ENCODE measurements around the gene TOP3B.

TOP3B gene

DNA sequence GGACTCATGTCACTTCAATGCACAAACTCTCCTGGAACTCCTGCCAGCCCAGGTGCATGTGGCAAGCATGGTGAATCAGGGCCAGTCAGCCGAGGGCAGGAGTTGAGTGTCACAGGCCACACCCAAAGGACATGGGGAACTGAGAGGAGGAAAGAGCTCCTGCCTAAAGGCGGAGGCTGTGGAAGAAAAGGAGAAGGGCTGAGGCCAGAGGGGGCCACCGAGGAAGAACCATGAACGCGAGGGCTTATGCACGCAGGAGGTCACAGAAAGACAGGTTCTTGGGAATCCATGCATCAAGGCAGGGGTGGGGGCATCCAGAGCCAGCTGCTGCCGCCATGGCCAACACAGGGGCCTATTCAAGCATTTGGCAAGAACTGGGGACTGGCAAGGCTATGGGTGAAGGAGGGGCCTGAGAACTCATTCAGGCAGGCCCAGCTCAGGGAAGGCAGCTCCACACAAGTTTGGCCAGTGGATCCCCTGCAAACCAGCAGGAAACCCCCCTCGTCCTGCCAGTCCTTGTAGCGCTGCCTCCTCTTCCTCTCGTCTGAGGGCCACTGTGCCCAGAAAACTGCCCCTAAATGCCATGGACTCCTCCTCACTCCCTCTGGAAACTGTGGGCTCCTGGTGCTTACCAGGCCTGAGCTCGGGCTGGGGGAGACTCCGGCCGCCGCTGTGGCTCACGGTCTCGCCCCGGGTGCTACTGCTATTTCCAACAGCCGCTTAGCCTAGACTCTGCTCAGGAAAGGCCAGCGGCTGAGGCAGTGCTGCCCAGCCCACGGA lies 45.4 kb downstream of the TOP3B start:
- no CpG with 5 or more reads among the region's 20 CpGs for WGBS (ENCODE audit: extremely low coverage, insufficient coverage, insufficient read length)
- Histone ChIP-seq H3K4me2 (ENCODE audit: low read length) (peak overlapping the region; percentile 32), H2BK120ac (ENCODE audit: insufficient read depth, low read length, poor library complexity) (no peak overlapping the region), H4K12ac (ENCODE audit: low read depth, low read length) (peak overlapping the region; percentile 26), H3K4me1 (ENCODE audit: control insufficient read depth in 1 of 2, insufficient read depth in 2 of 2, low read length in 2 of 2) (peaks cover 5 to 6% of the 10 kb centered on the region in 2 experiments), H3K23ac (ENCODE audit: low read length) (no peak overlapping the region), H3K36me3 (ENCODE audit: control insufficient read depth in 1 of 2, insufficient read depth in 2 of 2, low read length in 2 of 2) (peaks cover 39 to 41% of the 10 kb centered on the region in 2 experiments), H2AK5ac (ENCODE audit: low read length) (no peak overlapping the region), H3K4me3 (ENCODE audit: low read depth, low read length) (no peak overlapping the region), H3K9me3 (ENCODE audit: insufficient read depth, low read depth, low read length) (peaks cover 2% of the 10 kb centered on the region), H4K91ac (ENCODE audit: low read depth, low read length) (no peak overlapping the region), H3K18ac (ENCODE audit: low read length) (peak overlapping the region; percentile 48), H3K79me1 (ENCODE audit: low read length) (peaks cover 4% of the 10 kb centered on the region), H3K14ac (ENCODE audit: low read length) (peak overlapping the region; percentile 9), H3K27me3 (ENCODE audit: insufficient read depth, low read length) (no peaks in the 10 kb centered on the region), H3K27ac (ENCODE audit: low read depth, low read length) (peak overlapping the region; percentile 20), H2AFZ (ENCODE audit: insufficient read depth, low read length, poor library complexity) (no peak overlapping the region), H3K4ac (ENCODE audit: low read depth, low read length) (no peak overlapping the region), H2BK5ac (ENCODE audit: low read depth, low read length, poor library complexity) (no peak overlapping the region), H4K8ac (ENCODE audit: low read depth, low read length) (peak overlapping the region; percentile 25), H3K79me2 (ENCODE audit: control insufficient read depth, insufficient read depth, low read length, poor library complexity) (peaks cover 3% of the 10 kb centered on the region), H3K9ac (ENCODE audit: low read length) (peak overlapping the region; percentile 20), H2BK12ac (ENCODE audit: low read length) (no peak overlapping the region)
- DNase-seq = peak; percentile 45 to 62

DNA sequence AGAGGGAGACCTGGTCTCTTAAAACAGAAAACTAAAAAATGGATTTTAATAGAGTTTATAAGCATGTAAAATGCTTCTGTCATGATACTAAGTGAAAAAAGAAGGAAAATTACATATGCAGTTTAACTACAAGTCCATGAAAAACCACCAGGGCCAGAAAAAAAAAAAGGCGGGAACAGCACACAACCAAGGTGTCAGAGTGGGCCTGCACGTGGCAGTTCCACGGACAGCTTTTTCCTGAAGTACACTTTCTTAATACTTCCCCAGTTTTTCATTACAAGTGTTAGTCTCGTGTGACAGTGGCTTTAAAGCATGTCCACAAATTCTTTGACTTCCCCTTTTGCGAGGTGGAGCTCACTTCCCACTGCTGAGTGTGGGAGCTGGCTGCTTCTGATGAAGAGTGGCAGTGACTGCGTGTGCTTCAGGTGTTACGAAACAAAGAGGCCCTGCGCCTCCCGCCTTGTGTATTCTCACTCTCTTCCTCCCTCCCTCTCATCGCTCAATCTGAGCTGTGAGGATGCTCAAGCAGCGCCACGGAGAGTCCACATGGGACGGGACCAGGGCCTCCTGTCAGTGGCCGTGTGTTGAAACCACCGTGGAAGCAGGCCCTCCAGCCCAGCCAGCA lies 46.3 kb downstream of the TOP3B start:
- Histone ChIP-seq H3K79me1 (ENCODE audit: low read length) (peaks cover 4% of the 10 kb centered on the region), H3K79me2 (ENCODE audit: control insufficient read depth, insufficient read depth, low read length, poor library complexity) (peaks cover 3% of the 10 kb centered on the region), H3K27ac (ENCODE audit: low read depth, low read length) (no peak overlapping the region), H3K36me3 (ENCODE audit: control insufficient read depth in 1 of 2, insufficient read depth in 2 of 2, low read length in 2 of 2) (peaks cover 41 to 42% of the 10 kb centered on the region in 2 experiments), H3K14ac (ENCODE audit: low read length) (no peak overlapping the region), H3K4me3 (ENCODE audit: low read depth, low read length) (no peak overlapping the region), H4K12ac (ENCODE audit: low read depth, low read length) (no peak overlapping the region), H4K8ac (ENCODE audit: low read depth, low read length) (no peak overlapping the region), H2BK120ac (ENCODE audit: insufficient read depth, low read length, poor library complexity) (no peak overlapping the region), H3K4me1 (ENCODE audit: control insufficient read depth in 1 of 2, insufficient read depth in 2 of 2, low read length in 2 of 2) (peaks cover 5 to 6% of the 10 kb centered on the region in 2 experiments), H2AK5ac (ENCODE audit: low read length) (no peak overlapping the region), H3K23ac (ENCODE audit: low read length) (no peak overlapping the region), H3K4ac (ENCODE audit: low read depth, low read length) (no peak overlapping the region), H2BK5ac (ENCODE audit: low read depth, low read length, poor library complexity) (no peak overlapping the region), H3K9me3 (ENCODE audit: insufficient read depth, low read depth, low read length) (peaks cover 2% of the 10 kb centered on the region), H2AFZ (ENCODE audit: insufficient read depth, low read length, poor library complexity) (no peak overlapping the region), H3K27me3 (ENCODE audit: insufficient read depth, low read length) (no peaks in the 10 kb centered on the region), H2BK12ac (ENCODE audit: low read length) (no peak overlapping the region), H3K4me2 (ENCODE audit: low read length) (no peak overlapping the region), H3K9ac (ENCODE audit: low read length) (no peak overlapping the region), H4K91ac (ENCODE audit: low read depth, low read length) (no peak overlapping the region), H3K18ac (ENCODE audit: low read length) (no peak overlapping the region)
- WGBS (ENCODE audit: extremely low coverage, insufficient coverage, insufficient read length) = no CpG with 5 or more reads among the region's 15 CpGs
- peak in 1 of 2 donors; percentile 35 for DNase-seq

DNA sequence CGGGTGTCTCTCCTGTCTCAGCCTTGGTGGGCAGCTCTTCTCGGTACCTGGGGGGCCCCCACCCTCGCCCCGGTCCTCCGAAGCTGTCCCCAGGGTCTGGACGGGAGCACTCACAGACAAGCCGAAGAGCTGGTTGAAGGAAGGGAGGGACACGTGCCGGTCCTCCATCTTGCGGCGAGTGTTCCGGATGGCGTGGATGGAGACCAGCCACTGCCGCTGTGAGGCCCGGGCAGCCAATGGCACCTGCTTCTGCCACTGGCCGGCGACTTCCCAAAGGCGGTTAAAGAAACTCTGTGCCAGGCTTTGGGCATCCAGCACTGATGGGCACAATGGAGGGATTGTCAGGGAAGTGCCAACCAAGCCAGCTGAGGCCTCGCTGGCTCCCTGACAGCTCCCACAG lies 48.7 kb downstream of the TOP3B start:
- Histone ChIP-seq H3K4me3 (ENCODE audit: low read depth, low read length) (no peak overlapping the region), H3K18ac (ENCODE audit: low read length) (no peak overlapping the region), H3K79me2 (ENCODE audit: control insufficient read depth, insufficient read depth, low read length, poor library complexity) (peaks cover 3% of the 10 kb centered on the region), H2AK5ac (ENCODE audit: low read length) (no peak overlapping the region), H3K4me2 (ENCODE audit: low read length) (no peak overlapping the region), H2BK120ac (ENCODE audit: insufficient read depth, low read length, poor library complexity) (no peak overlapping the region), H3K9me3 (ENCODE audit: insufficient read depth, low read depth, low read length) (peaks cover 2% of the 10 kb centered on the region), H4K12ac (ENCODE audit: low read depth, low read length) (no peak overlapping the region), H3K27me3 (ENCODE audit: insufficient read depth, low read length) (no peaks in the 10 kb centered on the region), H3K4me1 (ENCODE audit: control insufficient read depth in 1 of 2, insufficient read depth in 2 of 2, low read length in 2 of 2) (peaks cover 5 to 6% of the 10 kb centered on the region in 2 experiments), H3K27ac (ENCODE audit: low read depth, low read length) (no peak overlapping the region), H3K9ac (ENCODE audit: low read length) (no peak overlapping the region), H2BK5ac (ENCODE audit: low read depth, low read length, poor library complexity) (no peak overlapping the region), H4K91ac (ENCODE audit: low read depth, low read length) (no peak overlapping the region), H3K23ac (ENCODE audit: low read length) (no peak overlapping the region), H3K14ac (ENCODE audit: low read length) (no peak overlapping the region), H2AFZ (ENCODE audit: insufficient read depth, low read length, poor library complexity) (no peak overlapping the region), H3K36me3 (ENCODE audit: control insufficient read depth in 1 of 2, insufficient read depth in 2 of 2, low read length in 2 of 2) (peaks cover 47 to 55% of the 10 kb centered on the region in 2 experiments), H4K8ac (ENCODE audit: low read depth, low read length) (no peak overlapping the region), H3K79me1 (ENCODE audit: low read length) (peaks cover 4% of the 10 kb centered on the region), H3K4ac (ENCODE audit: low read depth, low read length) (no peak overlapping the region), H2BK12ac (ENCODE audit: low read length) (no peak overlapping the region)
- no CpG with 5 or more reads among the region's 19 CpGs for WGBS (ENCODE audit: extremely low coverage, insufficient coverage, insufficient read length)
- no peak for DNase-seq

- Histone ChIP-seq H2AK5ac (ENCODE audit: low read length) (no peak overlapping the region), H3K79me2 (ENCODE audit: control insufficient read depth, insufficient read depth, low read length, poor library complexity) (peaks cover 3% of the 10 kb centered on the region), H3K79me1 (ENCODE audit: low read length) (peaks cover 4% of the 10 kb centered on the region), H3K27me3 (ENCODE audit: insufficient read depth, low read length) (no peaks in the 10 kb centered on the region), H2BK5ac (ENCODE audit: low read depth, low read length, poor library complexity) (no peak overlapping the region), H3K9me3 (ENCODE audit: insufficient read depth, low read depth, low read length) (peaks cover 2% of the 10 kb centered on the region), H3K4me1 (ENCODE audit: control insufficient read depth in 1 of 2, insufficient read depth in 2 of 2, low read length in 2 of 2) (peaks cover 5 to 6% of the 10 kb centered on the region in 2 experiments), H3K27ac (ENCODE audit: low read depth, low read length) (no peak overlapping the region), H3K23ac (ENCODE audit: low read length) (no peak overlapping the region), H3K4me2 (ENCODE audit: low read length) (no peak overlapping the region), H3K4me3 (ENCODE audit: low read depth, low read length) (no peak overlapping the region), H4K91ac (ENCODE audit: low read depth, low read length) (no peak overlapping the region), H4K8ac (ENCODE audit: low read depth, low read length) (no peak overlapping the region), H2BK120ac (ENCODE audit: insufficient read depth, low read length, poor library complexity) (no peak overlapping the region), H2BK12ac (ENCODE audit: low read length) (no peak overlapping the region), H2AFZ (ENCODE audit: insufficient read depth, low read length, poor library complexity) (no peak overlapping the region), H3K18ac (ENCODE audit: low read length) (no peak overlapping the region), H4K12ac (ENCODE audit: low read depth, low read length) (no peak overlapping the region), H3K36me3 (ENCODE audit: control insufficient read depth in 1 of 2, insufficient read depth in 2 of 2, low read length in 2 of 2) (peaks cover 48 to 59% of the 10 kb centered on the region in 2 experiments), H3K9ac (ENCODE audit: low read length) (no peak overlapping the region), H3K4ac (ENCODE audit: low read depth, low read length) (no peak overlapping the region), H3K14ac (ENCODE audit: low read length) (no peak overlapping the region)
- no CpG with 5 or more reads among the region's 23 CpGs for WGBS (ENCODE audit: extremely low coverage, insufficient coverage, insufficient read length)
- no peak for DNase-seq
Observed at GRCh38 chr22:21933413-21933812, 49.2 kb downstream of the TOP3B start.
